Astrocyte (in vitro differentiated cells and primary cell): ENCODE measurements around the gene TMEM132C. TPM values are rescaled to one million over a fixed set of nuclear protein-coding genes. Genes with fewer than 3 reads are reported as not detected.

Experiments used
- DNase-seq: peaks from one replicate; pipeline ENCODE4 v3.0.0-alpha.2; 2010; ENCODE audit warnings: low read depth
- FAIRE-seq: peaks from 2 replicates; lab custom pipeline; 2011; peaks lifted over from hg19 to GRCh38; lab: Jason Lieb, UNC
- H2AFZ ChIP-seq: 2 replicates; pipeline ENCODE4 v1.6.0; 2012; ENCODE audit warnings: low read depth, low read length, inconsistent platforms
- H3K27ac ChIP-seq: 2 replicates; pipeline ENCODE4 v1.5.1; 2011; ENCODE audit warnings: low read depth, low read length, inconsistent platforms
- H3K27me3 ChIP-seq: 2 replicates; pipeline ENCODE4 v1.6.0; 2011; ENCODE audit warnings: low read length, inconsistent platforms; ENCODE audit not compliant: insufficient read depth
- H3K36me3 ChIP-seq: 2 replicates; pipeline ENCODE4 v1.5.1; 2011; ENCODE audit warnings: low read length, inconsistent platforms; ENCODE audit not compliant: insufficient read depth
- H3K4me1 ChIP-seq: 2 replicates; pipeline ENCODE4 v1.5.1; 2011; ENCODE audit warnings: low read length, inconsistent platforms; ENCODE audit not compliant: insufficient read depth
- H3K4me2 ChIP-seq: 2 replicates; pipeline ENCODE4 v1.6.0; 2012; ENCODE audit warnings: low read length, inconsistent platforms
- H3K4me3 ChIP-seq: 2 replicates; pipeline ENCODE4 v1.5.1; 2011; ENCODE audit warnings: low read depth, mild to moderate bottlenecking, low read length, inconsistent platforms; ENCODE audit not compliant: insufficient read depth
- H3K79me2 ChIP-seq: 2 replicates; pipeline ENCODE4 v1.6.0; 2012; ENCODE audit warnings: mild to moderate bottlenecking, low read length, inconsistent platforms; ENCODE audit not compliant: insufficient read depth
- H3K9ac ChIP-seq: 2 replicates; pipeline ENCODE4 v1.6.0; 2012; ENCODE audit warnings: mild to moderate bottlenecking, low read length, inconsistent platforms
- H3K9me3 ChIP-seq: 2 replicates; pipeline ENCODE4 v1.5.1; 2012; ENCODE audit warnings: low read depth, mild to moderate bottlenecking, low read length, inconsistent platforms; ENCODE audit not compliant: insufficient read depth
- H4K20me1 ChIP-seq: 2 replicates; pipeline ENCODE4 v1.6.0; 2012; ENCODE audit warnings: low read length, inconsistent platforms; ENCODE audit not compliant: insufficient read depth
- H3K27ac Mint-ChIP-seq: one replicate; pipeline ENCODE4 v1.8.0; 2021; ENCODE audit warnings: mild to moderate bottlenecking, mixed read lengths; ENCODE audit not compliant: unreplicated experiment
- H3K27me3 Mint-ChIP-seq: one replicate; pipeline ENCODE4 v1.8.0; 2021; ENCODE audit warnings: low read depth, mixed read lengths; ENCODE audit not compliant: unreplicated experiment
- H3K36me3 Mint-ChIP-seq: one replicate; pipeline ENCODE4 v1.8.0; 2021; ENCODE audit warnings: low read depth, mixed read lengths; ENCODE audit not compliant: unreplicated experiment
- H3K4me1 Mint-ChIP-seq: one replicate; pipeline ENCODE4 v1.8.0; 2021; ENCODE audit warnings: low read depth, mixed read lengths; ENCODE audit not compliant: unreplicated experiment
- H3K4me3 Mint-ChIP-seq: one replicate; pipeline ENCODE4 v1.8.0; 2021; ENCODE audit warnings: mild to moderate bottlenecking, moderate library complexity, mixed read lengths; ENCODE audit not compliant: unreplicated experiment
- H3K9me3 Mint-ChIP-seq: one replicate; pipeline ENCODE4 v1.8.0; 2021; ENCODE audit warnings: mild to moderate bottlenecking, mixed read lengths; ENCODE audit not compliant: unreplicated experiment
- CTCF ChIP-seq: IDR thresholded peaks from 2 replicates; pipeline ENCODE4 v1.5.1; 2011; ENCODE audit warnings: low read depth, mild to moderate bottlenecking, inconsistent platforms, low read length, moderate library complexity; ENCODE audit not compliant: insufficient read depth
- EZH2 ChIP-seq: IDR thresholded peaks from 2 replicates; pipeline ENCODE4 v1.6.1; 2012; ENCODE audit warnings: mild to moderate bottlenecking, low read length, inconsistent platforms; ENCODE audit not compliant: insufficient read depth
- total RNA-seq: library from RNA; stranded (reverse); gene quantifications from 2 replicates; pipeline ENCODE4 v1.2.1, GENCODE V29; 2021

The TMEM132C gene
- total RNA-seq, 1 donor from 2014 or later = not detected

- H3K27me3 Mint-ChIP-seq = no peaks in the 10 kb centered on the region
- H3K36me3 Mint-ChIP-seq = no peaks in the 10 kb centered on the region
- peaks cover 3% of the 10 kb centered on the region for H3K9me3 Mint-ChIP-seq
- H3K79me2 ChIP-seq = no peaks in the 10 kb centered on the region
- no peaks in the 10 kb centered on the region for H3K27me3 ChIP-seq
- no peak overlapping the region for H3K27ac ChIP-seq
- H4K20me1 ChIP-seq = no peaks in the 10 kb centered on the region
- H2AFZ ChIP-seq = no peak overlapping the region
- no peaks in the 10 kb centered on the region for H3K4me1 ChIP-seq
- no peaks in the 10 kb centered on the region for H3K4me1 Mint-ChIP-seq
- H3K4me2 ChIP-seq = no peak overlapping the region
- peaks cover 2% of the 10 kb centered on the region for H3K9me3 ChIP-seq
- H3K36me3 ChIP-seq = no peaks in the 10 kb centered on the region
- no peak overlapping the region for H3K27ac Mint-ChIP-seq
- DNase-seq (no peak), FAIRE-seq (no peak)
- H3K4me3 Mint-ChIP-seq = no peak overlapping the region
- no peak overlapping the region for H3K4me3 ChIP-seq
- TF ChIP-seq CTCF = no peak
- no peak for TF ChIP-seq EZH2
- no peak overlapping the region for H3K9ac ChIP-seq
These were observed 405.5 kb downstream of the TMEM132C start for GRCh38 chr12:128672428-128672827.

GRCh38 chr12:128672893-128673292, 405.9 kb downstream of the TMEM132C start:
- H3K9me3 ChIP-seq = peaks cover 2% of the 10 kb centered on the region
- H3K9me3 Mint-ChIP-seq = peaks cover 6% of the 10 kb centered on the region
- H3K4me1 ChIP-seq = no peaks in the 10 kb centered on the region
- no peaks in the 10 kb centered on the region for H3K4me1 Mint-ChIP-seq
- TF ChIP-seq CTCF (no peak), EZH2 (no peak)
- H3K27ac Mint-ChIP-seq = no peak overlapping the region
- H4K20me1 ChIP-seq = no peaks in the 10 kb centered on the region
- H3K36me3 Mint-ChIP-seq = no peaks in the 10 kb centered on the region
- no peak for DNase-seq
- no peak overlapping the region for H3K4me3 ChIP-seq
- H3K9ac ChIP-seq = no peak overlapping the region
- no peak for FAIRE-seq
- no peak overlapping the region for H3K4me3 Mint-ChIP-seq
- H3K27me3 Mint-ChIP-seq = no peaks in the 10 kb centered on the region
- no peaks in the 10 kb centered on the region for H3K27me3 ChIP-seq
- H3K79me2 ChIP-seq = no peaks in the 10 kb centered on the region
- no peak overlapping the region for H2AFZ ChIP-seq
- H3K27ac ChIP-seq = no peak overlapping the region
- no peak overlapping the region for H3K4me2 ChIP-seq
- H3K36me3 ChIP-seq = no peaks in the 10 kb centered on the region

- H3K4me1 ChIP-seq = no peaks in the 10 kb centered on the region
- no peaks in the 10 kb centered on the region for H3K36me3 ChIP-seq
- no peaks in the 10 kb centered on the region for H3K27me3 ChIP-seq
- no peak for FAIRE-seq
- no peak for DNase-seq
- H3K9ac ChIP-seq = no peak overlapping the region
- Mint-ChIP-seq H3K27ac (no peak overlapping the region), H3K27me3 (no peaks in the 10 kb centered on the region), H3K36me3 (no peaks in the 10 kb centered on the region), H3K9me3 (peaks cover 6% of the 10 kb centered on the region), H3K4me3 (no peak overlapping the region), H3K4me1 (no peaks in the 10 kb centered on the region)
- no peaks in the 10 kb centered on the region for H4K20me1 ChIP-seq
- H3K79me2 ChIP-seq = no peaks in the 10 kb centered on the region
- TF ChIP-seq EZH2 (no peak), CTCF (no peak)
- H2AFZ ChIP-seq = no peak overlapping the region
- H3K4me2 ChIP-seq = no peak overlapping the region
- H3K4me3 ChIP-seq = no peak overlapping the region
- H3K9me3 ChIP-seq = peaks cover 2% of the 10 kb centered on the region
- H3K27ac ChIP-seq = no peak overlapping the region
These were observed 408.6 kb downstream of the TMEM132C start for GRCh38 chr12:128675576-128675975.
